ENCODE results near the gene RAB24.
"Not testable (repeated sequence)": the region's sequence is repeated elsewhere in the genome, so short reads cannot be mapped to it uniquely, and the experiment has no call there.

RAB24 gene

DNA sequence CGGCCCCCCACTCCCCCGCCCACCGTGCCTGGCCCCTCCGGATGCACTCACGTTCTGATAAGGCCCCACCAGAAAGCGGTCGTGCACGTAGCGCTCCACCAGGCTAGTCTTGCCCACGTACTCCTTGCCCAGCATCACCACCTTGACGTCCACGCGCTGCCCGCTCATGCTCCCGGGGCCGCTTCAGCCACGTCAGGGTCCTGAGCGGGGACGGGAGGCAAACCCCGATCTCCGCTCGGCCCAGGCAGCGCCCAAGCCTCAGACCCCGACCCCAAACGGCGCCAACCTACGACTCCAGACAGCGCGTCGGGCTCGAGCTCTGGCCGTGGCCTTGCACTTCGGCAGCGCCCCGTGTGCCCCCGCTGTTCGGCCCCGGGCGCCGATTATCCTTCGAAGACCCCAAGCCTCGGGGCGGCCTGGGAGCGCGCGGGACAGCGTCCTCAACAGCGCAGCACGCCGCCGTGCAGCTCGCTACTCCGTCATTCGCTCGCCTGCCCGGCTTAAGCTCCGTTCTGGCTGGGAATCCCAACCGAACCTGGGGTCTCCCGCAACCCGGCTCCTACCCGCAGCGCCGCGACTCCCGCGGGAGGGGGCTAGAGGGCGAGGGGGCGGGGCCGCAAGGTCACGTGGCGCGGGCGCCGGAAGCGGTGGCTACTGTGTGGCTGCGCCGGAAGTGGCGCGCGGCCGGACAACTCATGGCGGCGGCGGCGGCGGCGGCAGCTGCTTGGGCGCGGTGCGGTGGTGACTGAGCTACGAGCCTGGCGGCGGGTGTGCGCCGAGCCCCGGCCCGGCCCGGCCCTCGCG, at the start of gene RAB24, which contains the start of gene PRELID1:
TSS of gene RAB24 (minus strand) at position 599 of the 804 bp plus-strand sequence. CDS start at position 168, 431 bp downstream.
TSS of gene PRELID1 (plus strand) at position 679 of the 804 bp plus-strand sequence. CDS start 187 bp downstream, outside the sequence.
- peak; percentile 41 for DNase-seq

DNA sequence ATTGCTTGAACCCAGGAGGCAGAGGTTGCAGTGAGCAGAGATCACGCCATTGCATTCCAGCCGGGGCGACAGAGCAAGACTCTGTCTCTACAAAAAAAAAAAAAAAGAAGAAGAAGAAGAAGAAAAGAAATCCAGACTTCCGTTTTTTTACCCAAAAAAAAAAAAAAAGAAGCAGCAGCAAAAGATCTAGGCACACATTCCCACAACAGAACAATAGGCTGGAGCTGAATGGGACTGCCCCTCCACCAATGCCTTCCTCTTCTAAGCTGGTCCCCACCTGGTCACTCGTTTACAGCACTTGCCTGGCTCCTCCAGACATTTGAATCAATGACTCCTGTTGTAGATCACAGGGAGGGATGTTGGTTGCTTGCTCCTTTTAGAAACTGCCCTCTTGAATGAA, 49.6 kb upstream of the RAB24 start:
- DNase-seq: no peak

DNA sequence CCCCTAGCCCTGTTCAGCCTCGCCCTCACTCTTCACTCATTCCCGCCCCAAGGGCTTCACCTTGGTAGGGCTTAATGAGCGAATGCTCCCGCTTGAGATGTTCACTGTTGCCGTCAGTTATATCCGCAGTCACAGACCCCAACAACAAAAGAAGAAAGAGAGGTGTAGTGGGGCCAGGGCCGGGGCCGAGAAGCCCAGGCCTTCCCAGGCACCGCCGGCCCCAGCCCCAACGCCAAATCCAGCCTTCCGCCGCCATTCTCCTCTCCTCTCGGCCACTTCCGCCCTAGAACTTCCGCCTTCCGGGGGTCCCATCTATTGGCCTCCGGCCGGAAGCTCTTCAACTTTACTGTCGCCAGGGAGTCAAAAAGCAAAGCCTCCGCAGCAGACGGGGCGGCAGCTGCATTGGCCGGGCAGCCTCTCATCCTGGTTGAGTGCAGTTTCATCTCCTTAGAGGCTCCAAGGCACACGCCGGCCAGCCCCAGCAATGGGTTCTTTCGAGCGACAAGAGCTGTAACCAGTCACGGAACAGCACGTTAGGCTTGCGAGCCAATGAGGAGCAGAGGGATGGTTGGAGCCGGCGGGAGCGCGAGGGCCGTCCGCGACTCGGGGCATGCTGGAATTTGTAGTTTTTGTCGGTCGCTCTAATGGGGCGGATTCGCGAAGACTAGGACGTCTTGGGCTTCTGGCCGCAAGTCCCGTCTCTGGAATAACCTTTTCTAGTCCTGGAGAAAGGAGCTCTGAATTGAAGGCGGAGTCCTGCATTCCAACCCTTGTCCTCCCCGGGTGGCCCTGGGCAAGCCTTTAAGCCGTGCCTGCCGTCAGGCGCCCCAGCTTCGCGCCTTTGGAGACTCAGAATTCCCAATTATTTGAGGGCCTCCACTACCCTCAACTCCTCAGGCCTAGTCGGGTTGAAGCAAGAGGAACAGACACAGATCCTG, 48.1 kb upstream of the RAB24 start, which contains the start of gene LMAN2:
TSS of gene LMAN2 (minus strand) at position 277 of the 938 bp plus-strand sequence. CDS start at position 256, 21 bp downstream.
- DNase-seq: peak; percentile 83

DNA sequence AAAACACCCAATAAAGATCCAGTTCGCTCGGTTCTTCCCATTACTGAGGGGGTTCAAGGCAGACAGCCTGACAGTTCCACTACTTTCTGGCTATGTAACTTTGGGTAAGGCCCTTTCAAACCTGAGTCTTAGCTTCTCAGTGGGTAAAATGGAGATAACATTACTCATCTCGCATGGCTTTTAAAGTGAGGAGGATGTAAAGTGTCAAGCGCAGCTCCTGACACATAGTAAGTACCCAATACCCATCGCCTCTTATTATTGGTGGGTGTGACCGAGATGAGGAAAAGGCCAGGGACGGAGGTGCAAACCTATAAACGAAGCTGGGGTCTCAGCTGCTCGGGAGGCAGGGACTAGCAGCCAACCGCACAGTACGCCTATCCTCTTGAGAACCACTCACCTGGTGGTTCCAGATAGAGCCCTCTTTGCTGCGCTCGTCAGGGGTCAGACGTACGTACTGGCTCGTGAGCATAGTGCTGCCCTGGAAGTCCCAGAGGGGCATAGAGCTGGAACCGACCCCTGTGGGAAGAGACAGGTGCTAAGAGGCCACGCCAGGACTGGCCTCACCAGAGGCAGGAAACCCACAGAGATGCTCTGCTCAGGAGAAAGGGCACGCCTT, 47.4 kb upstream of the RAB24 start:
- DNase-seq: no peak

DNA sequence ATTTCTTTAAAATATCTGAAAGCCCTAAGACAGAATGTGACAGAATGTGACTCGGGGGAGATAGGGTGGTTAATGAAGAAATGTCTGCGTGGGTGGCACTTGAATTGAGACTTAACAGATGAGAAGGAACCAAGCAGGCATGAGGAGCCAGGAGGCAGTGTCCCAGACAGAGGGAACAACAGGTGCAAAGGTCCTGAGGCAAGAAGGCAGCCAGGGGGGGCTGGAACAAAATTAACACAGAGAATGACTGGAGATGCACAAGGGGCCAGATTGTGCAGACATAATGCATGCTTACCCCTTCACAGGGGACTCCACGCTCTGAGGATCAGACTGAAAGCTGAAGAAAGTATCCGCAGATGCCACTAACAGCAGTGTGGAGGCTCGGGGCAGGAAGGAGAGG, 46.2 kb upstream of the RAB24 start:
- no peak for DNase-seq

DNA sequence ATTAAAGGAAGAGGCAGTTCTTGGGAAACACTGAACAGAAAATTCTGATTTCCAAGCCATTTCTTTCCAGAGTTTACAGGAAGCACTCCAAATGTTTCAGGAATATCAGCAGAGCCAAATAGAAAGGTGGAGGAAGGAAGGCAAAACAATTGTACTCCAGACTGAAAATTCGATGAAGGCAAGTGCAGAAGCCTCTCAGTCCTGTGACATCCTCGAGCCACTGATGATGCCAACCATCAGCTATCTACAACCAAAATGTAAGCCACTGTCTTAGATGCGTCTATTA, 45.8 kb upstream of the RAB24 start:
- DNase-seq: no peak

DNA sequence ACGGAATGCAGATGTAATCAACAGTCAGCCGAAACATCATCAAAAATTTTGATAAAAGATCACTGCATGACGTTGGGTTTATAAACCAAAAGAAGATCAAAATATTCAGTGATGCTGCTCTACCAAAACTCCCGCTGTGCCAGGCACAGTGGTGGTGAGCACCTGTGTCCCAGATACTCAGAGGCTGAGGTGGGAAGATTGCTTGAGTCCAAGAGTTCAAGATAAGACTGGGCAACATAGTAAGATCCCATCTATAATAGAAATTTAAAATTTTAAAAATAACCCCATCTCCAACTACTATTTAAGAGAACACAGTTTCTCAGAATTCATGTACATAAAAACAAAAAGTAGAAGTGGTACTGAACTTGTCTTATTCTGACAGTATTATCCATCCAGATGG, 44.2 kb upstream of the RAB24 start:
- DNase-seq: no peak

DNA sequence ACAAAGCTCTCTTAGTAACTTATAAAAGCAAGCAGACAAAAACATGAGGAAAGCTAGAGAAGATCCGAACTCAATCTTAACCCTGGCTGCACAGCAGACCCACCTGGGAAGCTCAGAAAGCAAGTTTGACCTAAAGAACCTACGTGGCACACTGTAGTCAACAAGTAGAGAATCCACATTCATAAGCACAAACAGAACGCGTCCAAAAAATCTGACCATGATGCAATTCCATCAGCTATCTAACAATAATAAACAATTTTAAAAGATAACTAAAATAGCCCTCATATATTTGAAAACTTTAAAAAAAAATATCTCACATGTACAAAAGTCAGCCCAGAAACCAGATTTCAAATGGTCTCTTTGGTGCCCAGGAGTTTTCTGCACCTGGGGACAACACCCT, 43.3 kb upstream of the RAB24 start:
- no peak for DNase-seq

DNA sequence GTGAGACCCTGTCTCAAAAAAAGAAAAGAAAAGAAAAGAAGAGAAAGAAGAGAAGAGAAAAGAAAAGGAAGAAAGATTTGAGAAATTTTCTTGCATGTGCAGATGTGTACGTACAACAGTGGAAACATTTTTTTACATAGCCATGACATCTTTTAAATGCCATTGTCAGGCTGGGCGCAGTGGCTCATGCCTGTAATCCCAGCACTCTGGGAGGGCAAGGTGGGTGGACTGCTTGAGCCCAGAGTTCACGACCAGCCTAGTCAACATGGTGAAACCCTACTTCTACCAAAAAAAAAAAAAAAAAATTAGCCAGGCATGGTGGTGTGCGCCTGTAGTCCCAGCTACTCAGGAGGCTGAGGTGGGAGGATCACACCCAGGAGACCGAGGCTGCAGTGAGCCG, 41.4 kb upstream of the RAB24 start:
- no peak for DNase-seq

DNA sequence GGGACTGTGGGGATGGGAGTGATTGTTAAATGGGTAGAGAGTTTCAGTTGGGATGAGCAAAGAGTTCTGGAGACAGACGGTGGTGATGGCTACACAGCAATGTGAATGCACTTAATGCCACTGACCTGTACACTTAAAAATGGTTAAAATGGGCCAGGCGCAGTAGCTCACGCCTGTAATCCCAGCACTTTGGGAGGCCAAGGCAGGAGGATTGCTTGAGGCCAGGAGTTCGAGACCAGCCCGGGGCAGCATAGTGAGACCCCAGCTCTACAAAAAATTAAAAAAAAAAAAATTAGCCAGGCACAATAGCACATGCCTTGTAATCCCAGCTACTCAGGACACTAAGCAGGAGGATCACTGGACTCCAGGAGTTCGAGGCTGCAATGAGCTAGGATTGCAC, 40.3 kb upstream of the RAB24 start:
- DNase-seq: no peak

DNA sequence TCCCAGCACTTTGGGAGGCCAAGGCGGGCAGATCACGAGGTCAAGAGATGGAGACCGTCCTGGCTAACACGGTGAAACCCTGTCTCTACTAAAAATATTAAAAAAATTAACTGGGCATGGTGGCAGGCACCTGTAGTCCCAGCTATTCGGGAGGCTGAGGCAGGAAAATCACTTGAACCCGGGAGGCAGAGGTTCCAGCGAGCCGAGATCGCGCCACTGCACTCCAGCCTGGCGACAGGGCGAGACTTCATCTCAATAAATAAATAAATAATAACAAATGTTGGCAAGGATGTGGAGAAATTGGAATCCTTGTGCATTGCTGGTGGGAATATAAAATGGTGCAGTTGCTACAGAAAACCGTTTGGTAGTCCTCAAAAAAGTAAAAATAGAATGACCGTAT, 39.5 kb upstream of the RAB24 start:
- DNase-seq: not testable (repeated sequence)

DNA sequence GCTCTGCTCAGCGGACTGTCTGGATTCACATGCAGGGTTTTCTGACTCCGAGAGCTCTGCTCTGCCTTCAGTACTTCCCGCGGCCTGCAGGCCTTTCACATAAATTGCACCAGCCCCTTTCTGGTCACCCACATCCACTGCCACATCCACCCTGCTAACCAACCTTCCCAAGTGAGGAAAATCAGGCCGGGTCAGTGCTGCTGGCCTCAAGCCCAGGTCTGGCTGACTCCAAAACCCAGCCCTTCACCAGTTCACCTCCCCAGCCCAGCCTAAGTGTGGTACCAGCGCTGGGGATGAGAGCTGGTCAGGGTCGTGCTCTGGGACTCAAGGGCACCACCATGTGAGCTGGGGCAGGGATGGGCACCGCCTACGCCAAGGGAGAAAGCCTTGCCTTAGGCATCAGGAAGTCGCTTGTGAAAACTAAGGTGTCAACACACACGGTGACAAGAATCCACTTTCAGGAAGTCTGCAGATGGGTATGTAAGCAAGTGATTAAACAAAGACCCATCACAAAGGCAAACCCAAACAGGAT, 35.7 kb upstream of the RAB24 start:
- DNase-seq: no peak

DNA sequence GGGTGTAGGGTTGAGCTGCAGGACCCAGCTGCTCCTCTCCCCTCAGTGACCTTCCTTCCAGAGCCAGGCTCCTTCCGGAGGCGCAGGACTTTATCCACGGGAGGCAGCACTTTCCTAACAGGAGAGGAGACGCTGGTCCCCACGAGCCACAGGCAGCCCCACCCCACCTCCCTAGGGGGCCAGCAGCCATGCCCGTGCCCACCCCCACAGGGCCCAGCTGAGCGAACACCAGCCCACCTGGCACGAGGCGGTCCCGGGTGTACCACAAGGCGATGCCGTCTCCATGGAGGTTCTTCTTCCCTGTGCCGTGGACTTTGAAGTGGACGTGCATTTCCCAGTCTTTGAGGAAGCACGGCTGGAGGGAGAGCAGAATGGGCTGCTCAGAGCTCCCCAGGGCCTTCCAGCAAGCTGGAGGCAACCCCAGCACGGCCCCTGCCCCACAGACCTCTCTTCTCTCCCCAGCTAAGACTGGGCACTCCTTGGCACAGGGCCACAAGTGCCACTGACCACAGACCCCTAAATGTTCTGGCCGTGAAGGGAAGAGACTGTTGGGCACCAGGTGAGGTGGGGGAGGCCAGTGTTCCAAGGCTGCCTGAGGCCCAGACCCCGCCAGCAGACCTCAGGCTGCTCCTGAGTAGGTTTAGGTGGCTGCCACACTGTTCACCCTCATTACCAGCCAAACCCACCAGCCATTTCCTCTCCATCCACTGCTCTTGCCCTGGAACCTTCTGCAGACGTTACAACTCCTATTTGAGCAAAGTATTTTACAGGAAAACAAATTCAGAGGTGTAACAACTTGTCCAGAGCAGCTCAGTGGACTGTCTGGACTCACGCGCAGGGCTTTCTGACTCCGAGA, 35.0 kb upstream of the RAB24 start:
- no peak for DNase-seq

DNA sequence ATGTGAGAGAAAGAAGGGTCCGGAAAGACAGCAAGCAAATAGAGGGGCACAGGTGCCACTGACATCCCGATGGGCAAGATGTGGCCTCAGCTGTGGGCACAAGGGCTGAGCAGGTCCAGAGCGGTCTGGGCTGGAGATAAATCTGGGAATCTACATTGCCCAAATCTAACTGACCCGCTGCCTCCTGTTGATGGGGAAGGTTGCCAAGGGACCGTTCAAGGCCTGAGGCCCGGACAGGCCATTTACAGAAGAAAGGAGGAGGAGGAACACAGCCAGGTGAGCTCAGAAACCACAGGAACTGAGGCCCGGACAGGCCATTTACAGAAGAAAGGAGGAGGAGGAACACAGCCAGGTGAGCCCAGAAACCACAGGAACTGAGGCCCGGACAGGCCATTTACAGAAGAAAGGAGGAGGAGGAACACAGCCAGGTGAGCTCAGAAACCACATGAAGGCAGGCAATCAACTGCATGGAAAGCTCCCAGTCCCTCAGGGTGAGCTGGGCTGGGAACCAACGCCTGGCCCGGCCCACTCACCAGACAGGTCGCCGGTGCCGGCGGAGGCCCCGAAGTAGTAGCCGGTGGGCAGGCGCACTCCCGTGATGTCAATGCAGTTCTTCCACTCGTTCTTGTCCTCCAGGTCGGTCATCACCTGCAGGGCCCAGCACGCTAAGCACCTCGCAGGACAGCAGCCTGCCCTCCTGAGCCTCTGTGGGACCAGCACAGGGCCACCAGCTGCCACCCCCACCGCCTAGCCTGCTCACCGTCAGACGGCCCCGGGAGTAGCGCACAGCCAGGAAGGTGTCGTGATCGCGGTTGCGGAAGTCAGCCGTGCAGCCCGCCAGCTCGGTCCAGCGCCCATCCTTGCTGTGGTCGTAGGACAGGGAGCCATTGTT, 33.3 kb upstream of the RAB24 start:
- no peak for DNase-seq

DNA sequence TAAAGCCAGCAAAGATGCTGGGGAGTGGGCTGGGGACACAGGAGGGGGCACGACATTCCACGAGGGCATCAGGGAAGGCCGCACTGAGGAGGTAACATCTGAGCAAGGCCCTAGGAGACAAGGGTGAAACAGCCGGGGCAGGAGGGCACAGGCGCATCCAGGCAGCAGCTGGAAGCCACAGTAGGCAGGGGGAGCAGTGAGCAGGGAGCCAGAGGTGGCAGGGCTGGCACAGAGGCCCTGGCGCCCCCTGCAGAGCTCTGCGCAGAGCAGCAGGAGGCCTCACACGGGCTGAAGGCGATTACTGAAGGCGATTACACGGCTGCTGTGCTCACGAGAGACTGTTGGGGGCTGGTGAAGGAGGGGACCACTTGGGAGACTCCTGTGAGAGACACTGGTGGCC, 32.6 kb upstream of the RAB24 start:
- DNase-seq: no peak

DNA sequence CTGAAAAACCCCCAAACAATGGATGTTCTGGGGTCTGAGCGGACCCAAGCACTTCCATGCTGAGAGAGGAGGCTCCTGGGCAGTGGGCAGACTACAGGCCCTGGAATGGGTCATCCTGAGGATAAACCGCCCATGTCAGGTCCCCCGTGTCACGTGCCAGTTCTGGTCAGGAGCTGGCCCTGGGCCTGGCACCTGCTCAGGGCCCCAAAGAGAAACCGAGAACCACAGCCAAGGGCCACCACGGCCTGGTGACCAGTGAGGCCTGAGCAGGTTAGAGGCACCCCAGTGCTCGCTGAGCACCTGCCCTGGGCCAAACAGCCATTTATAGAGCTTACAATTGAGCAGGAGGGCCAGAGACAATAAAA, 32.2 kb upstream of the RAB24 start:
- no peak for DNase-seq

DNA sequence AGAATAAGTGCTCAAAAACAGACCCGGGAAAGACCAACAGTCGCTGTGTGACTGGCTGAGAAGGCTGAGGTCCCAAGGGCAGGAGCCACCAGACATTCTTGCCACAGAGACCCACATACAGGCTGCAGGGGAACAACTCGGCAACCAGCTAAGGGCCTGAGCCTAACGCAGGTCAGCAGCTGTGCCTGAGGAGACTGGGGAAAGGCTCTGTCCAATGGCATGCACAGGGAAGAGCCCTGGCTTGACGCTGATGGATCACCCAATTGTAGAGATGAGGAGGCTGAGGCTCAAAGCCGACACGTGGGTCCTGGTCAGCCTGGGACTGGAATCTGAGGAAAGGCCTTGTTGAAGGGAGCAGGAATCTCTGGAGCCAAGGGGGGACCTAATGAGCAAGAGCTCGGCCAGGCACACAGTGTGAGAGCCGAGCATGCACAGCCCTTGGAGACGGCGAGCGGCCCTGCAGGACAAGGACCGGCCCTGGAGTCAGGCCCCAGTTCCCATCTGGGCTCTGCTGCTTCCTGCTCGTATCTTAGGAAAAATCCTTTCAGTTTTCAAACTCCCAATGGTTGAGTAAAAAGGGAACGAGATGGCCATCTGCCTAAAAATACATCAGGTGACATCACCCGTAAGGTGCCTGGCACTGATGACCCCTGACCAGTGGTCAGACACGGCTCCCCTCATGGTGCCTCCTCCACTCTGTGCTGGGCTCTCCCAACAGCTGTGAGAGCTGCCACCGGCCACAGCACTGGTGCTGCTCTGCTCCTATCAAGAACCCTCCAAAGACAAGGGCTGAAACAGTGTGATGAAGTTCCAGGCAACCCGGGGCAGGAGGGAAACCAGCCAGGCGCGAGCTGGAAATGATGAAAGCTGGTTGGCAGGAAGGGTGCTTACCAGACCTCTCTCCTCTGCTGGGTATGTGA, 31.5 kb upstream of the RAB24 start:
- DNase-seq: no peak

DNA sequence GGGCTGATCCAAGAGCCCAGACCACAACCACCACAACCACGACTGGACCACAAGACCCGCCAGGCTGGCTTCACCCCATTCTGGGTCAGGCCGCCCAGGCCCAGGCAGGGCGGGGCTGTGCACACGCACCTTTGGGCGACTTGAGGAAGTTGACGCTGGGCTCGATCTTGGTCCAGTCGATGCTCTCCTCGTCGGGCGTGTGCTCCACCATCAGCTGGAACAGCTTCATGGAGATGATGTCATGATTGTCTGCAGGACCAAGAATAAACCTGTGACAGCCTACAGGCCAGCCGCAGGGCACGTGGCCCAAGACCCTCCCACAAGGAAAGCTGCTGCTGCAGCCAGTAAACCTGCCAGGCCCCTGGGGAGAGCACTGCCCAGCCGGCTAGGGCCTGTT, 30.6 kb upstream of the RAB24 start:
- DNase-seq: no peak

DNA sequence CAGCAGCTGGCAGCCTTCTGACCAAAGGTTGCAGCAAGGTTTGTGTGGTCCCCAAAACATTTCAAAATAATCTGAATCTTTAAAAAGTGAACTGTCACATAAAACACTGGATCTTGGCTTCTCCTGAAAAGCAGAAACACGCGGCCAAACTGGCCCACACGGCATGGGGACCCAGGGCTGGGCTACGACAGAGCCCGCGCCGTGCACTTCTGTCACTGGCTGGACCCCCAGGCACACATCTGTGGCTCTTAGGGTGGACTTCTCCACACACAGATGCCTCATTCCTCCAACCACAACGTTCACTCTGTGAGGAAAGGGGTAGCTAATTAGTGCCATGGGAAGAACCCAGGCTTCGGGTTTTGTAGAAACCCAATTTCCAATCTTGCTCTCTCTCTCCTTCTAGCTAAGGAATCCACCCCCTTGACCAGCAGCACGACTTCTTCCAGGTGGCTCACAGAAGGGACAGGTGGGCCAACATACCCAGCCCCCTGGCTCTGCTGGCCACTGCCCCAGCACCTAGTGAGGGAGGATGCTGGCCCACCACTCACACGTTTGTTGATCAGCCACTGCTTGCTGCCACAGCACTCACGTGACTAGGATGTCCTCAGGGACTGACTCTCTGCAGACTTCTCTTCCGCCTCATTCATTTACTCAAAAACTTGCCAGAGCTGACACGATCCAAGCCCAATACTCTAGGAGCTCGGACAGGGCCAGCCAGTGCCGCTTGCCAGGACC, 30.1 kb upstream of the RAB24 start:
- DNase-seq: no peak

Measured in NCI-H446 treated with DMSO at 0.1 percent for 48 hours (cell line).